ENCODE data around the gene DNAH17. TPM values are rescaled to one million over a fixed set of nuclear protein-coding genes. Genes with fewer than 3 reads are reported as not detected.

Gene DNAH17
- total and polyA plus RNA-seq, 2 donors (not counting 3 experiments of a cell fraction or from before 2014, with no cell fraction given), result not detected

DNA sequence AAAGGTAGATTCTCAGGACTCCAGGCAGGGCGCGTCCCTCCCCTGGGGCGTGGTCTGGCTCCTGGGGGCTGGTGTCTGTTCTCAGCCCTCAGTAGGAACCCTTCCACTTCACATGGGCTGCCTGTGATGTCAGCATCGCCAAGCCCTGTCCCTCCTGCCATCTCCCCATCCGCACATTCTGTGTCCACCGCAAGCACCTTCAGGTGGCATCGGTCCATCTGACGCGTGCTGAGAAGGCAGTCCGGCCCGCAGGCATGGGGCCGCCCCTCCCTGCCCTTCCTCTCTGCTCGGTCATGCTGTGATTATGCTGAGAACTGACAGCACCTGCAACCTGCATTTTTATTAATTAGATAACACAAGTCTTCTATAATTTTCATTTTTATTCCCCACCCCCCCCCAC, 12.7 kb upstream of the DNAH17 start:
- ChIA-PET CTCF (no interaction called here), POLR2A (no interaction called here)
- Histone ChIP-seq H3K9me3 (replicated peaks; ENCODE audit: control insufficient read depth, insufficient read depth, low read length) (no peaks in the 10 kb centered on the region), H3K27me3 (ENCODE audit: control insufficient read depth in 2 of 2, insufficient read depth in 2 of 2, low read length in 2 of 2) (peaks cover 0 to 5% of the 10 kb centered on the region in 2 experiments), H2AFZ (ENCODE audit: low read depth, low read length) (no peak overlapping the region), H3K9me1 (replicated peaks; ENCODE audit: control insufficient read depth, extremely low read depth, insufficient read depth, low read length) (no peaks in the 10 kb centered on the region), H3K9ac (replicated peaks; ENCODE audit: extremely low read depth, insufficient read depth, low read length) (no peak overlapping the region), H3K4me1 (ENCODE audit: control insufficient read depth, extremely low read depth, insufficient read depth, low read length) (peaks cover 15% of the 10 kb centered on the region), H3K4me3 (replicated peaks in 1 of 3; ENCODE audit: insufficient read depth in 1 of 3, low read depth in 1 of 3, low read length in 3 of 3) (no peak overlapping the region), H3K36me3 (ENCODE audit: control insufficient read depth in 2 of 2, extremely low read depth in 1 of 2, insufficient read depth in 2 of 2, low read length in 2 of 2) (no peaks in the 10 kb centered on the region), H3K27ac (ENCODE audit: insufficient read depth, low read depth, low read length) (no peak overlapping the region), H3K4me2 (ENCODE audit: insufficient read depth, low read length) (no peak overlapping the region), H4K20me1 (replicated peaks; ENCODE audit: control insufficient read depth, extremely low read depth, insufficient read depth, low read length) (no peaks in the 10 kb centered on the region), H3K79me2 (ENCODE audit: control insufficient read depth, insufficient read depth, low read length) (no peaks in the 10 kb centered on the region)
- BruUV-seq (replicated peaks), result no TSS peak
- DNase-seq (ENCODE audit: low read depth, low spot score), result no peak
- TF ChIP-seq EZH2 (IDR thresholded peaks at IDR 0.05; ENCODE audit: borderline replicate concordance, low read depth, low read length, severe bottlenecking), result no peak
- TF ChIP-seq, protein P1, sequence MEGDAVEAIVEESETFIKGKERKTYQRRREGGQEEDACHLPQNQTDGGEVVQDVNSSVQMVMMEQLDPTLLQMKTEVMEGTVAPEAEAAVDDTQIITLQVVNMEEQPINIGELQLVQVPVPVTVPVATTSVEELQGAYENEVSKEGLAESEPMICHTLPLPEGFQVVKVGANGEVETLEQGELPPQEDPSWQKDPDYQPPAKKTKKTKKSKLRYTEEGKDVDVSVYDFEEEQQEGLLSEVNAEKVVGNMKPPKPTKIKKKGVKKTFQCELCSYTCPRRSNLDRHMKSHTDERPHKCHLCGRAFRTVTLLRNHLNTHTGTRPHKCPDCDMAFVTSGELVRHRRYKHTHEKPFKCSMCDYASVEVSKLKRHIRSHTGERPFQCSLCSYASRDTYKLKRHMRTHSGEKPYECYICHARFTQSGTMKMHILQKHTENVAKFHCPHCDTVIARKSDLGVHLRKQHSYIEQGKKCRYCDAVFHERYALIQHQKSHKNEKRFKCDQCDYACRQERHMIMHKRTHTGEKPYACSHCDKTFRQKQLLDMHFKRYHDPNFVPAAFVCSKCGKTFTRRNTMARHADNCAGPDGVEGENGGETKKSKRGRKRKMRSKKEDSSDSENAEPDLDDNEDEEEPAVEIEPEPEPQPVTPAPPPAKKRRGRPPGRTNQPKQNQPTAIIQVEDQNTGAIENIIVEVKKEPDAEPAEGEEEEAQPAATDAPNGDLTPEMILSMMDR (IDR thresholded peaks at IDR 0.05; ENCODE audit: extremely low read depth in 1 of 2, insufficient read depth in 1 of 2, low read depth in 1 of 2, low read length in 2 of 2), result no peak
- TF ChIP-seq, protein P2, sequence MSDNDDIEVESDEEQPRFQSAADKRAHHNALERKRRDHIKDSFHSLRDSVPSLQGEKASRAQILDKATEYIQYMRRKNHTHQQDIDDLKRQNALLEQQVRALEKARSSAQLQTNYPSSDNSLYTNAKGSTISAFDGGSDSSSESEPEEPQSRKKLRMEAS (IDR thresholded peaks at IDR 0.05; ENCODE audit: insufficient read depth, insufficient read length), result no peak
- TF ChIP-seq POLR2AphosphoS5 (IDR thresholded peaks at IDR 0.05; ENCODE audit: insufficient read depth, low read depth, low read length), result no peak
- TF ChIP-seq JUN (IDR thresholded peaks at IDR 0.05; ENCODE audit: borderline replicate concordance, insufficient read depth, insufficient read length, low read depth), result no peak
- TF ChIP-seq POLR2A (IDR thresholded peaks at IDR 0.05; ENCODE audit: low read depth, low read length), result no peak
- no peak for TF ChIP-seq FOS (IDR thresholded peaks at IDR 0.05; ENCODE audit: borderline replicate concordance, insufficient read depth, low read length)
- no peak for TF ChIP-seq GATA2 (IDR thresholded peaks at IDR 0.05; ENCODE audit: insufficient read depth, insufficient read length, low read depth, low read length)
- no peak for TF ChIP-seq MYC (IDR thresholded peaks at IDR 0.05; ENCODE audit: low read depth, low read length)
- intact Hi-C loops (cut with micrococcal nuclease) (loop anchor here (5.0 kb wide), 1 partner anchor 93 kb away; no protein-coding TSS in a partner anchor), dilution Hi-C loops (cut with MboI; ENCODE audit: extremely low pct_ligation_motif_present, low sequenced_read_pairs) (no loop called here)
- FAIRE-seq, result no peak

Data from endothelial cell of umbilical vein (primary cell).